ENCODE measurements around the gene PRSS37. TPM values are rescaled to one million over a fixed set of nuclear protein-coding genes. Genes with fewer than 3 reads are reported as not detected.

Gene PRSS37
- not detected for total RNA-seq
- long read RNA-seq, donor 1 = 0 reads
- long read RNA-seq, donor 2 = 0 reads

GRCh38 chr7:141841385-141841784 lies at the start of gene PRSS37:
PRSS37 (minus strand) TSS chr7:141841485; CDS start chr7:141841049, 436 bp downstream.
- no peaks in the 10 kb centered on the region for H3K36me3 ChIP-seq (ENCODE audit: low read depth)
- ATAC-seq (no peak), DNase-seq (no peak)
- intact Hi-C loops (cut with DNase I, micrococcal nuclease) = no loop called here
- H3K4me3 ChIP-seq = no peak within 1 kb of the TSS
- H3K9me3 ChIP-seq = no peaks in the 10 kb centered on the region
- no peaks in the 10 kb centered on the region for H3K4me1 ChIP-seq (ENCODE audit: low read depth)
- no peak for TF ChIP-seq CTCF (IDR thresholded peaks at IDR 0.05)

- Histone ChIP-seq H3K4me1 (ENCODE audit: low read depth) (no peaks in the 10 kb centered on the region), H3K36me3 (ENCODE audit: low read depth) (no peaks in the 10 kb centered on the region), H3K9me3 (no peaks in the 10 kb centered on the region), H3K4me3 (no peak overlapping the region)
- ATAC-seq (no peak), DNase-seq (no peak)
- TF ChIP-seq CTCF (IDR thresholded peaks at IDR 0.05) = no peak
- intact Hi-C loops (cut with DNase I, micrococcal nuclease) = no loop called here
Observed at GRCh38 chr7:141889321-141889720, 48.0 kb upstream of the PRSS37 start.

- ATAC-seq = no peak
- intact Hi-C loops (cut with DNase I, micrococcal nuclease) = no loop called here
Observed at GRCh38 chr7:141884539-141885225, 43.4 kb upstream of the PRSS37 start.

GRCh38 chr7:141880960-141881359 lies 39.7 kb upstream of the PRSS37 start:
- TF ChIP-seq CTCF (IDR thresholded peaks at IDR 0.05) = no peak
- DNase-seq (no peak), ATAC-seq (no peak)
- intact Hi-C loops (cut with DNase I, micrococcal nuclease) = no loop called here
- Histone ChIP-seq H3K4me3 (no peak overlapping the region), H3K4me1 (ENCODE audit: low read depth) (no peaks in the 10 kb centered on the region), H3K36me3 (ENCODE audit: low read depth) (no peaks in the 10 kb centered on the region), H3K9me3 (no peaks in the 10 kb centered on the region)

More at GRCh38 chr7:141884539-141885225, 43.4 kb upstream of the PRSS37 start:
- H3K9me3 ChIP-seq = no peaks in the 10 kb centered on the region
- no peaks in the 10 kb centered on the region for H3K36me3 ChIP-seq (ENCODE audit: low read depth)
- DNase-seq = no peak
- TF ChIP-seq CTCF (IDR thresholded peaks at IDR 0.05) = no peak
- H3K4me1 ChIP-seq (ENCODE audit: low read depth) = no peaks in the 10 kb centered on the region
- no peak overlapping the region for H3K4me3 ChIP-seq

GRCh38 chr7:141877365-141877764 lies 36.1 kb upstream of the PRSS37 start:
- DNase-seq (no peak), ATAC-seq (no peak)
- no peak for TF ChIP-seq CTCF (IDR thresholded peaks at IDR 0.05)
- Histone ChIP-seq H3K4me1 (ENCODE audit: low read depth) (no peaks in the 10 kb centered on the region), H3K9me3 (no peaks in the 10 kb centered on the region), H3K4me3 (no peak overlapping the region), H3K36me3 (ENCODE audit: low read depth) (no peaks in the 10 kb centered on the region)
- intact Hi-C loops (cut with DNase I, micrococcal nuclease) = no loop called here
